Activated T-helper 1 cell treated with anti-CD3 and anti-CD28 coated beads, Interleukin-2, amount 50 U/mL, for 16 hours (primary cell): Measurements from ENCODE around the gene PPP3R1.

Experiments used
- DNase-seq, 2 donors: peaks; one replicate each; pipeline ENCODE4 v3.0.0-alpha.2; 2020; ENCODE audit warnings: low read depth in 1 of 2, low spot score in 1 of 2

The PPP3R1 gene, protein sequence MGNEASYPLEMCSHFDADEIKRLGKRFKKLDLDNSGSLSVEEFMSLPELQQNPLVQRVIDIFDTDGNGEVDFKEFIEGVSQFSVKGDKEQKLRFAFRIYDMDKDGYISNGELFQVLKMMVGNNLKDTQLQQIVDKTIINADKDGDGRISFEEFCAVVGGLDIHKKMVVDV

GRCh38 chr2:68252400-68253218 is at the start of gene PPP3R1:
Gene PPP3R1, minus strand, starts transcription at chr2:68252532. Its CDS starts 405 bp downstream, at chr2:68252127.
- peak; percentile 90 to 92 for DNase-seq

DNA sequence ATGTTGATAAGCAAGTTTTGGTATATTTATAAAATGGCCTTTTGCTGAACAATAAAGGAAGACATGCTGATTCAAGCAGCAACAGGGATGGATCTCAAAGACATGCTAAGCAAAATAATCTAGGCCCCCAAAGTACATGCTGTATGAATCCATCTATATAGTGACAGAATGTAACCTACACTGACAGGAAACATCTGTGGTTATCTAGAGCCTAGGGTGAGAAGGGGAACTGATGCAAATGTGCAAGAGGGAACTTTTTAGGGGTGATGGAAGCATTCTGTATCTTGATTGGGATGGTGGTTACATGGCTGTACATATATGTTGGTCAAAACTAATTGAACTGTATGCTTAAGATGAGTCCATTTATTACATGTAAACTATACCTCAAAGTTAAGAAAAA is 43.2 kb upstream of the PPP3R1 start:
- no peak for DNase-seq

DNA sequence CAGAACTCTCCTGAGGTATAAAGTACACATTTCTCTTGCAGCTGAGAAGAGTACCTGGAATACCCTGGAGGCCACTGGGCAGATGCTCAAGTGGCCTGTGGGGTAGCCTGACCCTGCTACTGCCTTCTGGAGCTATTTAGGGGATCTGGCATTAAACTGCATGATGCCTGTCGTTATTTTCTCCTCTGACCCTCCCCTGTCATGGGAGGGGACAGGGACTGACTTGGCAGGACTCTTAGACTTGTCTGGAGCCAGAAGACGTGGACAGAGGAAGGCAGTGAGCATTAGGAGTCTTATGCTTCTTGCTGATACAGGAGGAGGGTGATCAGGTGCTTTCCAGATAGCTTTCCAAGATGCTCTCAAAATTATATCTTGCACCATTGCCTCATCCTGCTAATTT is 42.6 kb upstream of the PPP3R1 start:
- no peak for DNase-seq

DNA sequence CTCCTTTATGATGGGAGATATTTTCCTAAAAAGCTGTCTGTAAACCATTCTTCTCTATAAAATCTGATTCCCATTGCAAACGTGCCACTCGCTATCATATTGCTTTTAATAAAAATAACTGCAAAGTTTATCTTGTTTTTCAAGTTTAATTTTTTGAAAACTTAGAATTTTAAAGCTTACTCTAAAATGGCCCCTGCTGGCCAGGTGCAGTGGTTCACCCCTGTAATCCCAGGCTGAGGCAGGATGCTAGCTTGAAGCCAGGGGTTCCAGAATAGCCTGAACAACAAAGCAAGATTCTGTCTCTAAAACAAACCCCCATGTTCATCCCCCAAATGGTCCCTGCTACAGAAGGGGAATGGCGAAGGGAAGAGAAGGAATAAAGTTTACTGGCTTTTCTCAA is 41.9 kb upstream of the PPP3R1 start:
- DNase-seq: no peak

DNA sequence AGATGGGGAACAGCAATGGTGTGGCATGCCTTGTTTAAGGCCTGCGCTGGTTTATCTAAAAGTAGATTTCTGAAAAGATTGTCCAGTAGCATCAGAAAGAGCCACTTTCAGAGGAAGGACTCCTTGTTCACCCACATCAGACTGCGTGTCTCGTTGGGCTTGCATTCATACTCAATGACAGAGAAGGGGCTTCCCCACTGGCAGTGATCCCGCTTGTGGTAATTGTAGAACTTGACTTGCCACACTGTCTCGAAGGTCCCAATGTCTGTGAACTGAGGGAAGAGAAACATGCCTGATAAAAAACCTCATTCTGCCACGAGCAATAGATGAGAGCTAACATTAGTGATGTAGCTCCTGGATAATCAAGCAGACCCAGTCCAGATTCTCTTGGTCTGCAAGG is 41.4 kb upstream of the PPP3R1 start:
- DNase-seq: no peak

DNA sequence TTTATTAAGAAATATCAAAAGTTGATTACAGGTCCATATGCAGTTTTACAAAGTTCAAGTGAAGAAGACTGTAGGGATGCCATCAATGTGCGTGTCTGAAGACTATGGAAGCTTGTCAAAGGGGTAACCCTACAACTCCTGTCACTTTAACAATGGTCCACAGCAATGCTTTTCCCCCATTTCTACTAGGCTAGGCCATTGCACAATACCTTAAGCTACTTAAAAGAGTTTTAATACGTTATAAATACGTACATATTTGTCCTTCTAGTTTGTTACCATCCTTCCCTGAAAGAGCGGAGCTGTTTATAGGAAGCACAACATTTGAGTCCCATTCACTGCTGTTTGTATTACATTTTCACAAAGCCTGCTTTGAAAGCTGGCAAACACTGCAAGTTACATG is 40.7 kb upstream of the PPP3R1 start:
- DNase-seq: no peak

- no peak for DNase-seq
These were observed 39.9 kb upstream of the PPP3R1 start for GRCh38 chr2:68292108-68292710.

DNA sequence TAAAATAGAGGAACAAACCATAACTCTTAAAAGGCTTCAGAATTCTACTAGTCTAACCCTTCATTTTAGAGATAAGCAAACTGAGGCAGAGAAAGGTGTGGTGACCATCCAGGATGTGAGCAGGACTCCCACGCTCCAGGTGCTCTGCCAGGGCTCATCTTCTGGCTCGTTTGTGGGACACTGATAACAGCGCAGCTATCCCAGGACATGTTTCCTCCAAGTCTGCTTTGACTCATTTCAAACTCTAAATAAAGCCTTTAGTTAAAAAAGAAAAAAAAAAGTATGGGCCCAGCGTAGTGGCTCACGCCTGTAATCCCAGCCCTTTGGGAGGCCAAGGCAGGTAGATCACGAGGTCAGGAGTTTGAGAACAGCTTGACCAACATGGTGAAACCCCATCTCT is 39.0 kb upstream of the PPP3R1 start:
- DNase-seq: no peak

DNA sequence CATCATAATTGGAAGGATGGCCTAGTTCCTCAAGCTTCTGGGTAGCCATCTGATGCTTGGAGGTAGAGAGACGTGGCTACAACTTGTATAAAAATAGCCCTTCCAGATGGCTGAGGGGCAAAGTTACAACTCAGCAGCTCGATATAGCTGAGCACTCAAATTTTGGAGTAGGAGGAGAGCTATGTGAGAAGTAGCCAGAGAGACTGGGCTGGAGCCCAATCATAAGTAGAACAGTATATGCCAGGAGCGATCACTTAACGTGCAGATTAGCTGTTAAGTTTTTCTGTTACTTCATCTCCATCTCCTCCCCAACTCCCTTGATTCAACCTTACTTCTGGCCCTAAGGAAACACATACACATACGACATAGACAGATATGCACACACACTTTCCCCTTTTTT is 38.6 kb upstream of the PPP3R1 start:
- DNase-seq: no peak

DNA sequence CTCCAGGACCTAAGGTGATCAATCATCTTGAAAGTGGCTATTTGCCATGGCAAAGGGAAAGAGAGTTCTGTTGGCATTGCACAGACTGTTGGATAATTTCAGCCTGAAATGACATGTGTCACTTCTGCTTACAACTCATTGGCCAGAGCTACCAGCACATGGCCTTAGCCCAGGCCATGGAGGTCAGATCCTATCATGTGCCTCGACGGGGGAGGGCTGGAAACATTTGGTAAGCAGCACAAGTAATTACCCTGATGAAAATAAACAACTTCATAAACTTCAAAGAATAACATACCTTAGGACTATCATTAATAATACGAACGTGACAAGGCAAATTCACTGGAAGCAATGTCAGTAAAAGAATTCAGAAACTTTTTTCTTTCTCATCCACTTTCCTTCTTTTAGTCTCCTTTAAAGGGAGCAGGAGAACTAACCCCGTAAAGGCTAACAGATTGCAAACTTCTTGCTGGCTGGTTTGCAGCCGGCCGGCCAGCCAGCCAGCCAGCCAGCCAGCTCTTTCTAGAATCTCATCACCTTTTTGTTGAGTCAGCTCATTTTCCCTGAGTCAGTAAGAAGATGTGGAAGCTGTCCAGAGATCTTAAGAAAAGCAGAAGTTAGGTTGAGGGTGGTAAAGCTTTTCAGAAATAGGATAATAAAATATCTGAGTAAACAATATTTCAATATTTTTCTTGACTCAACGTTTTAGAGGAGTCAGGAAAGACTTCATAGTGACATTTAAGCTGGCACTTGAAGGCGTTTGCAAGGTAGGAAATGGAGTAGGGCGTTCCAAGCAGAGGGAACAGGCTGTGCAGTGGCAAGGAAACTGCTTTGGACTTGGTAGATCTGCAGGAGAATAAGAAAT is 35.5 kb upstream of the PPP3R1 start:
- DNase-seq: no peak

DNA sequence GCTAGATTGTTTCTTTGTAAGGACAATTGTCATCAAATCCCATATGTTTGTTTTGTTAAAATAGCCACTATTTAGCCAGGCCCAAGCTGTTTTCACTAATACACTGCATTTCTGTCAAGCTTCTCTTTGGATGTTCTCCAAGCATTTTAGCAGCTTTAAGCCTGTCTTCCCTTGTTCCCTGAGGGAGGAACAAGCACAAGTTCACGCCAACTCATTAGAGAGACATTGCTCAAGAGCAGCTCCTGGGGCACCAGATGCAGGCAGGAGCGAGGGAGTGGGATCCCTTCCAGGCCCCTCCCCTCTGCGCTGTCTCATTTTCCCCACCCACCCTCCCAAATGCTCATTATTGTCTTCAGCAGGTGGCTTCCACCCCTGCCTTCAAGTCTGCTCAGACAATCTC is 32.6 kb upstream of the PPP3R1 start:
- no peak for DNase-seq

GRCh38 chr2:68283419-68283812 is 31.1 kb upstream of the PPP3R1 start:
- DNase-seq: no peak

DNA sequence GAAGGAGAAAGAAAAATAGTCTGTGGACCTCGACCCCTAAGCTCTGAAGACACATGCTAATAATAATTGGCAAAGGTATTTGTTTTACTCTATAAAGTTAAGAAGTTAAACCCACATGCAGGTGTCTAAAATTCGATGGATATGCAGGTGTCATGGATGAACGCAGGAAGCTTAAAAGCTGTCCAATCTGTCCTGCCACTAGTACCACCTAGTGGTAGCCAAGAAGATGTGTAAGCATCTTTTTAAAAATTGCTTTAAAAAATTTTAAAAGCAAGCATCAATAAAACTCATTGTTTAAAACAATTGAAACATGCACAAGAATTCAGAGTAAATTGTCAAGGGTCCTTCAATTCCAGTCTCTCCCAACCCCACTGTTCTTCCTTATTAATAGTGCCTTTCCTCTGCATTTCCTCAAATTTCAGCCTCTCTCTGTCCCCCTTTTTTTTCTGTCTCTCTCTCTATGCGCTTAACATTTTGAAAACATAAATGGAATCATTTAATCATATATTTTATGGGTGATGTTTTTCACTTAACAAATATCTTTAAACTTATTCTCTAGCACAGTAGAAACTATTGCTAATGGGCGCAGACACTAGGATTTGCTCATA is 30.6 kb upstream of the PPP3R1 start:
- DNase-seq: no peak

DNA sequence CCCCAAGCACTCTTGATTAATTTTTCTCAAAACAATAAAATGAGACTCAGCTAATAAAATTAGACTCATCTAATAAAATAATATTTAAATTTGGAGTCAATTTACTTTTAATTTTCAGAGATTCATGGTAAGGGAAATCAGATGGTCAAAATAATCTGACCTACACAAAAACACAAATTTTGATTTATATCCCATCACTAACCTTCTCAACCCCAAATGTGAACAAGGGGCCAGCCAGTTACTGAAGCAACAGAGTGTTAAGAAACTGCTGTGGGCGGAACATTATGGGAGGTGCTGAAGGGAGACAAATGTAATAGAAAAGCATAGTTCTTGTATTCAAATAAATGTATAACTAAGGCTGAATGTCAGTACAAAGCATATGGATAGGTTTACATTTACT is 28.5 kb upstream of the PPP3R1 start:
- DNase-seq: no peak

- DNase-seq: no peak
These were observed 28.0 kb upstream of the PPP3R1 start for GRCh38 chr2:68280348-68280747.

DNA sequence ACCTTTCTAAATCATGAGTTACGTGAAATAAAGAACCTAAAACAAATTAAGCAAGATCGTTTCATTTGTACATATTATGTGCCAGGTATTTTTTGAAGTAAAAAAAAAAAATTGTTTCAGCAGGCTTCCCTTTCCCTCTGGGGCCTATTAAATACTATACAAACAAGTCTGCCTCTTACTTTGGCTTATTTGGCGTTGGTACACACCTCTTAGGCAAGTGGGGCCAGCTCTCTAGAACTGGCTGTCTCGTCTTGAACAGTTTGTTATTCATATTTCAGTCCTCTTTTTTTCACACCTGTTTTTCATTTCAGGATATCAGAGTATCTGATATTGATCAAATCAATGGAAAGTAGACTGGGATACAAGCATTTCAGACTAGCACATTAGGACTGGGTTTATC is 27.4 kb upstream of the PPP3R1 start:
- no peak for DNase-seq

DNA sequence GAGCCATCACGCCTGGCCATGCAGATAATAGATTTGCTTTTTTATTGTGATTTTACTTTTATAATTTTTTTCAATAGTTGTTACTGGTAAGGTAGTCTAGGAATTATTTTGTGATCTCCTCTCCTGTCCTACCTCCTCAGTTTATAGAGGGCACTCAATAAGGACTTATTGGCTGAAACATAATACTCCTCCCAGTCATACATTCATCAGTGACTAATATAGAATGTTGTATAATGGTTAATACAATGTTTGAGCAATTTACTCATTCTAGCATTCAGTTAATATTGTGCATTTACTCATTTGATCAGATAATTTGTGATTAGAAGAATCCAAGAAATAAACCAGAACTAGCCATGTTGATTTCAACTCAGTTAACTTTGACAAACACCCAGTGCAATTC is 25.8 kb upstream of the PPP3R1 start:
- no peak for DNase-seq

- no peak for DNase-seq
These were observed 21.7 kb upstream of the PPP3R1 start for GRCh38 chr2:68274022-68274421.

DNA sequence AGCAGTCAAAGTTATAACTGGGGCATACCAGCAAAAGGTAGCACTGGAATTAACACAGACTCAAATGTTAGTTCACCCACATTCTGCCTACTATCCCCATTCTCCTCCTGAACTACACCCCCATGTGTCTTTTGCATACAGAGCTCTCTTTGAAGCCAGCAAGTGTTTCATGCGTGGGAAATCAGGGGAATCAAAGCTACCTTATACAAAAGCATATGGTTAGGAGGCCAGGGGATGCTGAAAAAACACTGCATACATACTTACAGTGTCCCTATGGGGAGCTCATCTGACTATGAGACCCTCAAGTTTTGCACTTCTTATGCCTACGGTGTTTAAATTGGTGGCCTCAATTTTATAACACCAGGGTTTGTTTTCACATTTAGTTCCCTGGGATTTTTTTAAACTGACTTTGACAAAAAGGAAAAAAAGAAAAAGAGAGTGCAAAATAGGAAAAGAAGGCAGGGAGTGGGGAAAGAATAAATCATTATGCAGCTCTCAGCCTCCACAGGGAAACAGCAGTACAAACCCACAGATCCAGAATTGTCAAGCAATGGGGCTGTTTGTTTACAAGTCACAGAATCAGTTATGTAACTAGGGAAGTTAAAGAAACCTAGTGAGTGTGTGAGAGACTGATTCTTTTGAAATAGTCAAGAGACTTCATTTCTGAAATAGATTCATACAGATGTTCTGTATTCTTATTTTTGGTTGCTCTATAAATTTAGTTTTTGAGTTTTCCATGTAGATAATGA is 20.1 kb upstream of the PPP3R1 start:
- DNase-seq: no peak

DNA sequence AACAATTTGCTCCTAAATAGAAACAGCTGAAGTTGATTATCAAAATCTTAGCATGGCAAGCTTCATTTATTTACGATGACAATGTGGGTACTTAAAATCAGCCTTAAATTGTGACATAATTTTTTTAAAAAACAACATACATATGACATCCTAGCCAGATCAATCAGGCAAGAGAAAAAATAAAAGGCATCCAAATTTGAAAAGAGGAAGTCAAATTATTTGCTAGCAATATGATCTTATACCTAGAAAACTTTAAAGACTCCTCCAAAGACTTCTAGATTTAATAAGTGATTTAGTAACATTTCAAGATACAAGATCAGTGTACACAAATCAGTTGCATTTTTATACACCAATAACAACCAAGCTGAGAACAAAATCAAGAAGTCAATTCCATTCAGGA is 14.3 kb upstream of the PPP3R1 start:
- DNase-seq: no peak

DNA sequence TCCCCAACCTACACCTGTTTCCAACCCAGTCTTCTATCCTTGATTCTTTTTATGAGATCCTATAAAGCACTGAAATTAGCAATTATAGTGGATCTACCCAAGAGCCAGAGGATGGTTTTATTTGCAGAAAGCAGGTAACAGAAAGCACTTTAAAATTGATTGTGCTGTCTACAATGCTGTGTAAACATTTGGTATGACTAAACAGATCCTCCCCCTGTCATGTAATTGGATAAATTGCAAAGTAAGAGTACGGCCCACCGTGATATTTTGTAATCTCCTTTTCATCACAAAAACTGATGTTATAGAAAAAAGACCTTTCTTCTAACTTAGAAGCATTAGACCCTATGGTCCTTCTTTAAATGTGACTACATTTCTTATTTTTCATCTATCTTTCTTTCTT is 11.3 kb upstream of the PPP3R1 start:
- DNase-seq: no peak
